WTC11 (cell line): ENCODE data around the gene PMFBP1.

Experiments used
- ATF2 ChIP-seq: sonication (generic); formaldehyde crosslinking; IDR thresholded peaks from 2 replicates; pipeline ENCODE4 v1.8.1; 2022; ENCODE audit warnings: low read depth, missing genetic modification reagents, borderline replicate concordance
- CTCF ChIP-seq: fragments of 200-600 bp; IDR thresholded peaks from 2 replicates; pipeline ENCODE4 v1.8.0; 2022; ENCODE audit warnings: antibody characterized with exemption
- ELF4 ChIP-seq: sonication (generic); formaldehyde crosslinking; IDR thresholded peaks from 2 replicates; pipeline ENCODE4 v1.8.1; 2022; ENCODE audit warnings: low read depth, mild to moderate bottlenecking, moderate library complexity, missing genetic modification reagents
- GRHL2 ChIP-seq: fragments of 250-450 bp; sonication (Bioruptor Pico); IDR thresholded peaks from 2 replicates; pipeline ENCODE4 v1.8.0; 2022; ENCODE audit warnings: mild to moderate bottlenecking, moderate library complexity; ENCODE audit not compliant: insufficient replicate concordance, severe bottlenecking
- NR1H2 ChIP-seq: sonication (generic); formaldehyde crosslinking; IDR thresholded peaks from 2 replicates; pipeline ENCODE4 v1.9.0; 2021; ENCODE audit warnings: mild to moderate bottlenecking, moderate library complexity, missing genetic modification reagents
- TCF7 ChIP-seq: sonication (generic); formaldehyde crosslinking; IDR thresholded peaks from 2 replicates; pipeline ENCODE4 v1.8.0; 2022; ENCODE audit warnings: mild to moderate bottlenecking, low read depth, missing genetic modification reagents, moderate library complexity
- TEAD1 ChIP-seq: sonication (generic); formaldehyde crosslinking; IDR thresholded peaks from 2 replicates; pipeline ENCODE4 v1.8.0; 2022; ENCODE audit warnings: mild to moderate bottlenecking, missing genetic modification reagents
- TEAD4 ChIP-seq: sonication (generic); formaldehyde crosslinking; IDR thresholded peaks from 2 replicates; pipeline ENCODE4 v1.8.0; 2022; ENCODE audit warnings: mild to moderate bottlenecking, missing genetic modification reagents
- ZNF396 ChIP-seq: fragments of 250-450 bp; sonication (Bioruptor Pico); IDR thresholded peaks from 2 replicates; pipeline ENCODE4 v1.8.0; 2021; ENCODE audit warnings: mild to moderate bottlenecking, moderate library complexity, borderline replicate concordance
- TF ChIP-seq, protein P1 (sequence below): sonication (generic); formaldehyde crosslinking; IDR thresholded peaks from 2 replicates; pipeline ENCODE4 v1.8.0; 2022; ENCODE audit warnings: mild to moderate bottlenecking, missing genetic modification reagents

GRCh38 chr16:72173997-72174396 is 2.0 kb upstream of the PMFBP1 start:
- TF ChIP-seq CTCF, result no peak
- no peak for TF ChIP-seq TEAD4 (CRISPR knock-in tag)
- TF ChIP-seq TEAD1 (CRISPR knock-in tag), result no peak
- TF ChIP-seq GRHL2 (CRISPR knock-in tag), result no peak
- TF ChIP-seq TCF7 (CRISPR knock-in tag), result no peak
- no peak for TF ChIP-seq ATF2 (CRISPR knock-in tag)
- TF ChIP-seq NR1H2 (CRISPR knock-in tag), result no peak
- TF ChIP-seq ZNF396, result no peak
- TF ChIP-seq, protein P1, sequence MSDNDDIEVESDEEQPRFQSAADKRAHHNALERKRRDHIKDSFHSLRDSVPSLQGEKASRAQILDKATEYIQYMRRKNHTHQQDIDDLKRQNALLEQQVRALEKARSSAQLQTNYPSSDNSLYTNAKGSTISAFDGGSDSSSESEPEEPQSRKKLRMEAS, result no peak
- TF ChIP-seq ELF4, result no peak
